ENCODE data around the gene SMYD3.

DNA sequence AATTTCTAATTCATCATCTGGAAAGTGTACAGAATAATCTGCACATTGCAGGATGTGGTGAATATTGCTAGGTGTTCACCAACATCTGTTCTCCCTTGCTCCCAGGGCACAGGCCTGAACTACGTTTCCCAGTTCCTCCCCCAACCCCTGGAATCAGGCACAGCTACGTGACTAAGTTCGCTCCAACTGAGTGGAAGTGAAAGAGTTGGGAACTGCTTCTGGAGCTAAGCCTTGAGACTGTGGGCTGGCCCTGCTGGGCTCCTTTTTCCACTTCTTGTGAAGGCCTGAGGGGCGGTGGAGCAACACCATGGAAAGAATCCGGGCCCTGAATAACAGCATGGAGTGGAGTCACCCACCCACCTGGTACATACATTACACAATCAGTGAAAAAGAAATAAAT is 534.6 kb downstream of the SMYD3 start:
- TF ChIP-seq POLR2AphosphoS5 (IDR thresholded peaks at IDR 0.05; ENCODE audit: insufficient read depth, low read depth, low read length), result no peak
- TF ChIP-seq, protein P1, sequence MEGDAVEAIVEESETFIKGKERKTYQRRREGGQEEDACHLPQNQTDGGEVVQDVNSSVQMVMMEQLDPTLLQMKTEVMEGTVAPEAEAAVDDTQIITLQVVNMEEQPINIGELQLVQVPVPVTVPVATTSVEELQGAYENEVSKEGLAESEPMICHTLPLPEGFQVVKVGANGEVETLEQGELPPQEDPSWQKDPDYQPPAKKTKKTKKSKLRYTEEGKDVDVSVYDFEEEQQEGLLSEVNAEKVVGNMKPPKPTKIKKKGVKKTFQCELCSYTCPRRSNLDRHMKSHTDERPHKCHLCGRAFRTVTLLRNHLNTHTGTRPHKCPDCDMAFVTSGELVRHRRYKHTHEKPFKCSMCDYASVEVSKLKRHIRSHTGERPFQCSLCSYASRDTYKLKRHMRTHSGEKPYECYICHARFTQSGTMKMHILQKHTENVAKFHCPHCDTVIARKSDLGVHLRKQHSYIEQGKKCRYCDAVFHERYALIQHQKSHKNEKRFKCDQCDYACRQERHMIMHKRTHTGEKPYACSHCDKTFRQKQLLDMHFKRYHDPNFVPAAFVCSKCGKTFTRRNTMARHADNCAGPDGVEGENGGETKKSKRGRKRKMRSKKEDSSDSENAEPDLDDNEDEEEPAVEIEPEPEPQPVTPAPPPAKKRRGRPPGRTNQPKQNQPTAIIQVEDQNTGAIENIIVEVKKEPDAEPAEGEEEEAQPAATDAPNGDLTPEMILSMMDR (IDR thresholded peaks at IDR 0.05; ENCODE audit: extremely low read depth in 1 of 2, insufficient read depth in 1 of 2, low read depth in 1 of 2, low read length in 2 of 2), result no peak
- no peak for TF ChIP-seq EZH2 (IDR thresholded peaks at IDR 0.05; ENCODE audit: borderline replicate concordance, low read depth, low read length, severe bottlenecking)
- TF ChIP-seq POLR2A (IDR thresholded peaks at IDR 0.05; ENCODE audit: low read depth, low read length), result no peak
- TF ChIP-seq GATA2 (IDR thresholded peaks at IDR 0.05; ENCODE audit: insufficient read depth, insufficient read length, low read depth, low read length), result no peak
- TF ChIP-seq MYC (IDR thresholded peaks at IDR 0.05; ENCODE audit: low read depth, low read length), result no peak
- TF ChIP-seq FOS (IDR thresholded peaks at IDR 0.05; ENCODE audit: borderline replicate concordance, insufficient read depth, low read length), result no peak
